Activated T-helper 17 cell treated with anti-CD3 and anti-CD28 coated beads, Interleukin-2, amount 50 U/mL, for 72 hours (primary cell): ENCODE results near the gene FEN1. TPM values are rescaled to one million over a fixed set of nuclear protein-coding genes. Genes with fewer than 3 reads are reported as not detected.

Source experiments
- ATAC-seq: fragments of 150-1000 bp; cut with Tn5 transposase; replicated peaks from 2 replicates; pipeline ENCODE4 v1.10.0; 2021; ENCODE audit warnings: mild to moderate bottlenecking, moderate library complexity
- H3K27ac Mint-ChIP-seq: one replicate; pipeline ENCODE4 v1.8.0; 2022; ENCODE audit warnings: mixed read lengths
- H3K27me3 Mint-ChIP-seq: one replicate; pipeline ENCODE4 v1.8.0; 2022; ENCODE audit warnings: mixed read lengths
- H3K36me3 Mint-ChIP-seq: one replicate; pipeline ENCODE4 v1.8.0; 2022; ENCODE audit warnings: low read depth, mild to moderate bottlenecking, mixed read lengths
- H3K4me1 Mint-ChIP-seq: one replicate; pipeline ENCODE4 v1.8.0; 2022; ENCODE audit warnings: mixed read lengths
- H3K4me3 Mint-ChIP-seq: one replicate; pipeline ENCODE4 v1.8.0; 2022; ENCODE audit warnings: mild to moderate bottlenecking, mixed read lengths
- H3K9me3 Mint-ChIP-seq: one replicate; pipeline ENCODE4 v1.8.0; 2022; ENCODE audit warnings: mixed read lengths
- total RNA-seq, 2 donors: library from RNA; stranded (reverse); gene quantifications; one replicate each; pipeline ENCODE4 v1.2.3, GENCODE V29; 2022

The FEN1 gene
- total RNA-seq, 2 donors from 2014 or later = 72.6 to 133 TPM

DNA sequence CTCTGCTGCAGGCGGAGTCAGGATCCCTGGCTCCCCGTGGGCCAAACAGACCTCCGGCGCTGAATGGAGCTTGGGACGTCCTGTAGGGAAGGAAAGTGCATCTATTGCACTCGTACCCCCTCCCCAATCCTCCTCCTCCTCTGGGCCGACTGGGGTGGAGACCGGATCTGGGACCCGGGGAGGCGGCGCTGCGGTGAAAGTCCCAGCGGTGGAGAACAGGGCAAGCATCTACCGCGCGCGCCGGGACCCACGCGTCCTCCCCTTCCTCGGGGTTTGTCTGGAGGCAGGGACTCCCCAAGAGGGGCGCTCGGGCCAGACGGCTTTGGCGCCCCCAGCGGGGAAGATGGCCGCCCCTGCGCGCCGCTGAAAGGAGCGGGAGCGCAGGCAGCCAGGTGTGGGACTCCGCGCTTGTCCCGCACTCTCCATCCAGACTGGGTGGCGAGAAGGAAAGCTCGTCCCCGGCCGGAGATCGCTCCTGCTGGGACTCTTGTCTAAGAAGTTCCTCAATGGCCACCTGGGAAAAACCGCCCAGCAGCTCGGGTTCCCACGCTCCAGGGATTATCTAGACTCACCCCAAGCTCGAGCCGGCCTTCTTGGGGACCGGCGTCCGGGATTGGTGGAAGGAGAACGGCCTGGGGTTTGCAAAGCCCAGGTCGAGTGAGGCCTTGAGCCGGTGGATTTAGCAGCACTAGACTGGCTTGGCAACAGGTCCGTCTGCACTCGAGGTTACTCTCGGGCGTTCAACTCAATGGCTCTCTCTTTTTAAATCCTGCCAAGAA lies 36.1 kb downstream of the FEN1 start:
- peak overlapping the region; percentile 77 for H3K4me3 Mint-ChIP-seq
- peak overlapping the region; percentile 43 for H3K27ac Mint-ChIP-seq
- no peaks in the 10 kb centered on the region for H3K36me3 Mint-ChIP-seq
- peak; percentile 23 for ATAC-seq
- no peaks in the 10 kb centered on the region for H3K9me3 Mint-ChIP-seq
- peaks cover 15% of the 10 kb centered on the region for H3K4me1 Mint-ChIP-seq
- H3K27me3 Mint-ChIP-seq = no peaks in the 10 kb centered on the region

DNA sequence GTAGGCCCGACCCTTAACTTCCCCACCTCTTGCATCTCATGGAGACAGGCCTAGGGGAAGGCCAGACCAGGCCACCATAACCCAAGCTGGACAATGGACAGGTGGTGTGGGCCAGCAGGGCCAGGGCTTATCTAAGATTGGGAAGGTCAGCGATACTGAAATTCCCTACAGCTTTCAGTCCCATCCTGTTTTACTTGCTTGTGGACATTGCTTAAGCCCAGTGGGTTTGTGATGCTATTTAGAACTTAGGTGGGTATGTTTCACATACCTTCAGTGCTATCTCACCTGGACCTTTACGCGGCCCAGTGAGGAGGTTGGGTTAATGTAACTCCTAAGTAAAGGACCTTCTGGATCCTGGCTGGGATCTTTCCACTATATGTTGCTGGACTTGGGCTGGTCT lies 37.1 kb downstream of the FEN1 start:
- Mint-ChIP-seq H3K9me3 (no peaks in the 10 kb centered on the region), H3K4me3 (peak overlapping the region; percentile 77), H3K27me3 (no peaks in the 10 kb centered on the region), H3K27ac (no peak overlapping the region), H3K4me1 (peaks cover 19% of the 10 kb centered on the region), H3K36me3 (no peaks in the 10 kb centered on the region)
- ATAC-seq = no peak

DNA sequence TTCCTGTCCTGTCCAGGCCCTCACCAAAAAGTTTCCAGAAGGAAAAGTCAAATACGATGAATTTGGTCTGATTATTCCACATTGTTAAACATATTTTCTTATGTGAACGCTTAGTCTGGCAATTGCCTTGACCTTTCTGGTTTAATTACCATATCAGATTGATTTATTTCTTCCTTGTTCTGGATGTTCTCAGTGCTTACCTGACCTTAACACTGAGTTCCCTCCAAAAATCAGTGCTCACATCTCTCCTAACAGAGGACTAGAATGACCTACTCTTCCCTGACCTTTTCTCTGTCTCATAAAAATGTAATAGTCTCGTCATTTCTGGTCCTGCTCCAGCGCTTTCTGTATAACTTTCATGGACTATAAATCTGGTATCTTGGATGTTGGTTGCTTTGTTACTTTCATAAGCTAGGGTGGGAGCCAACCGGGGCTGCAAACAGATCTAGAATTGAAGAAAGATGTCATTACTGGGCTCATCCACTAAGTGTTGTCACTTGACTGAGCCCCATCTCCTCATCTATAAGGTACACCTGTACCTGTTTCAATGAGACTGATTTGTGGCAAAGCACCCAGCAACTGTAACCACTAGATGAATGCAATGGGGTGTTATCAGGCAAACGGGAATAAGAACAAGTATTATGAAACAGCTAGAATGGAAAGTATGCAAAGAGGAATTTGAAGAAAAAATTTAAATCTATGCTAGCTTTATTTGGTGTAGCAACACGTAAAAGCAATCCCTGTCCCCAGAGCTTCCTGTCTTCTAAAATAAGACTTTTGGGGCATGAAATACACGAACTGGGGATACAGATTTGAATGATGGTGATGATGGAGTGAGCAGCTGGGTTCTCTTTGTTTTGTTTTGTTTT lies 37.8 kb downstream of the FEN1 start:
- H3K27me3 Mint-ChIP-seq = no peaks in the 10 kb centered on the region
- H3K36me3 Mint-ChIP-seq = no peaks in the 10 kb centered on the region
- H3K4me3 Mint-ChIP-seq = peak overlapping the region; percentile 77
- H3K4me1 Mint-ChIP-seq = peaks cover 19% of the 10 kb centered on the region
- no peaks in the 10 kb centered on the region for H3K9me3 Mint-ChIP-seq
- no peak overlapping the region for H3K27ac Mint-ChIP-seq
- ATAC-seq = no peak

DNA sequence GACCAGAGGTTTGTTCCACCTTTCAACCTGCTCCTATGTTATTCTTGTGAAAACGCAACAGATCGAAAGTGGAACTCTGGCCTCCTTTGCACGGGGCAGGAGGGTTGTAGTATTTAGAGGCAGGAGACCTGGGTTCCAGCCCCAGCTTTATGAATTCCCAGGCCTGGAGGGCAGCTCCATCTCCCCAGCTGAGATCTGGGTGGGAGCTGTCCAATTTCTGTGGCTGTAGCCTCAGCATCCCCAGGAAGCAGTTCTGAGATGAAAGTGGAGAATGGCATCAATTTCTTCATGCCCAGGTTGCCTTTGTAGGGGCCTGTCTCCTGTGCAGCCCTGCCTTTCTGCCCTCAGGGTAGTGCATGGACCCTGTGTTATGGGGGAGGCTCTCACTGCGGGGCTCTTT lies 39.5 kb downstream of the FEN1 start:
- no peaks in the 10 kb centered on the region for H3K9me3 Mint-ChIP-seq
- H3K27me3 Mint-ChIP-seq = no peaks in the 10 kb centered on the region
- ATAC-seq = no peak
- no peaks in the 10 kb centered on the region for H3K36me3 Mint-ChIP-seq
- peak overlapping the region; percentile 11 for H3K4me3 Mint-ChIP-seq
- peaks cover 19% of the 10 kb centered on the region for H3K4me1 Mint-ChIP-seq
- H3K27ac Mint-ChIP-seq = no peak overlapping the region

DNA sequence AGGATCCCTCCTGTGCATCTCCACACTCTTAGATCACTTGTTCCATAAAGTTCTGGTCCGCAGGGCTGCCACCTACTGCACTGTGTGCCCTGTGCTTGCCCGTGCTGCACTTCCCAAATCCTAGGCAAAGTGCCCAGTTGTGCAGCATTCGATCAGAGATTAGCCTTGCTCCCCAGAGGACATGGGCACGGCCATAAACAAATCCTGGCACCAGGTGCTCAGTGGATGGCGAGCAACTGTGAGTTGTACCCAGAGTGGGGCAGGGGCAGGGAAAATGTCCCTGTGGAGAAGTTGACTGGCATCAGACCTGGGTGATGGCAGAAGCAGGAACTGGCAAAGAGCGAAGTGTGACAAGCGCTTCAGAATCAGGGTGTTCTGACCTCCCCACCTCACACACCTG lies 40.0 kb downstream of the FEN1 start:
- H3K27ac Mint-ChIP-seq = peak overlapping the region; percentile 93
- no peaks in the 10 kb centered on the region for H3K9me3 Mint-ChIP-seq
- no peaks in the 10 kb centered on the region for H3K36me3 Mint-ChIP-seq
- ATAC-seq = no peak
- peak overlapping the region; percentile 81 for H3K4me3 Mint-ChIP-seq
- peaks cover 19% of the 10 kb centered on the region for H3K4me1 Mint-ChIP-seq
- H3K27me3 Mint-ChIP-seq = no peaks in the 10 kb centered on the region

DNA sequence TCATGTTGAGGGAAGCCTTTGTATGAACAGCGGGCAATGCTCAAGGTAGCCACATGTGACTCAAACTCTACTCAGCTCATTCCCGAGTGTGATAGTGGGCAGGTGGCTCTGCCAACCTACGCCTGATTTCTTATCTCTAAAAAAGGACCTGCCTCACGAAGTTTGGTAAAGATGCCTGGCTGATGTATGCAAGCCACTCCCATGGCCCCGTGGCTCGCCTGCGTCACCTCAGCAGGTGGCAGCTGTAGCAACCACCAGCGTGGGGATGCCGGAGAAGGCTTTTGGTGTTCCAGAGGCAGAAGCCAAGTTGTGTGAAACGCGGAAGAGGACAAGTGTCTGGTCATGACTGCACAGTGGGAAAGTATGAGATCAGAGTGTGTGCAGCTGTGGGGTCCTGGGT lies 40.8 kb downstream of the FEN1 start:
- no peaks in the 10 kb centered on the region for H3K36me3 Mint-ChIP-seq
- H3K4me3 Mint-ChIP-seq = peak overlapping the region; percentile 81
- H3K27me3 Mint-ChIP-seq = no peaks in the 10 kb centered on the region
- peaks cover 19% of the 10 kb centered on the region for H3K4me1 Mint-ChIP-seq
- no peaks in the 10 kb centered on the region for H3K9me3 Mint-ChIP-seq
- H3K27ac Mint-ChIP-seq = peak overlapping the region; percentile 93
- peak; percentile 56 for ATAC-seq

DNA sequence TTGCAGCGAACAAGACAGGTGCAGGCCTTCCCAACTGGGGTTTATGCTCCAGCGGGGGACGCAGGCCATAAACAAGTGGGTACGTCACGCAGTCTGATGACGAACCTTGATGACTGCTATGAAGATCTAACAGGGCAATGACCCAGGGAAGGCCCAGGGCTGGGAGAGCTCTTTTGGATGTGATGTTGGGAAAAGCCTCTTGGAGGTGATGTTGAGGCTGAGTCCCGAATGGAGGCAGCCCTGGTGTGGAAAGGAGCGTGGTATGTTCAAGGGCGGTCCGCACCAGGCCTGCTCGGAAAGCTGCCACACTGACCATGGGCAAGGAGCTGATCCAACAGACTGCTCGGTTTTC lies 41.2 kb downstream of the FEN1 start:
- Mint-ChIP-seq H3K9me3 (no peaks in the 10 kb centered on the region), H3K36me3 (peaks cover 3% of the 10 kb centered on the region), H3K27me3 (no peaks in the 10 kb centered on the region), H3K27ac (peak overlapping the region; percentile 93), H3K4me3 (peak overlapping the region; percentile 81), H3K4me1 (peaks cover 19% of the 10 kb centered on the region)
- no peak for ATAC-seq

DNA sequence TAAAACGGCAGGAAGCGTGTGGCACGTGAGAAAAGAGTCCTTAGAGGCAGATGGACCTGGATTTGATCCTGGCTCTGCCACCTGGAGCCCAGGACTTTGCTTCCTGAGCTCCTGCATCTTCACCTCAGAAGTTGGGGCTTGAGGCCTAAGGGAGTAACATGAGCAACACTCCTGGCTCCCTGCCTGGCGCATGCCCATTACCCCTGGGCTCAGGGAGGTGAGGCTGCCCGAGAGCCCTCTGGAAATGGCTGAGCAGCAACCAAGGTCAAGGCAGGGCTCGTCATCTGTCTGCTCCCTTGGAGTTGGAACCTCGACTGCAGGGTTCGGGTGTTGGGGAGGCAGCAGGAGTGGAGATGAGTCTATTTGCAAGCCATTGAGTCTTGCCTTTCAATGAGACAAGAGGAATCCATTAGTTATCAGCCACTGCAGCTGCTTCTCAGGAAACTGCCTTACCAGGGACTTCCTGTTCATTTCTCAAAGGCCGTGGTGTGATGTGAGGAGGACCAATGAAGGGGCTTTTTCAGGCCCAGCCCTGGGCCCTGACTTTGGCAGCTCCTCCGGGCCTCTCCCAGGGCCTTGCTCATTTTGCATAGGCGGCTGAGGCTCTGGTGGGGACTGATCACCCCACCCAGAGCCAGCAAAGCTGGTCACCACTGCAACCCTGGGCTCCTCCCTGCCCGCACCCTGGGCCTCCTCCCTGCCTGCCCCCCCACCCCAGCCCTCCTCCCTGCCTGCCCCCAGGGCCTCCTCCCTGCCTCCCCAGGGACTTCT lies 41.8 kb downstream of the FEN1 start:
- peak overlapping the region; percentile 81 for H3K4me3 Mint-ChIP-seq

DNA sequence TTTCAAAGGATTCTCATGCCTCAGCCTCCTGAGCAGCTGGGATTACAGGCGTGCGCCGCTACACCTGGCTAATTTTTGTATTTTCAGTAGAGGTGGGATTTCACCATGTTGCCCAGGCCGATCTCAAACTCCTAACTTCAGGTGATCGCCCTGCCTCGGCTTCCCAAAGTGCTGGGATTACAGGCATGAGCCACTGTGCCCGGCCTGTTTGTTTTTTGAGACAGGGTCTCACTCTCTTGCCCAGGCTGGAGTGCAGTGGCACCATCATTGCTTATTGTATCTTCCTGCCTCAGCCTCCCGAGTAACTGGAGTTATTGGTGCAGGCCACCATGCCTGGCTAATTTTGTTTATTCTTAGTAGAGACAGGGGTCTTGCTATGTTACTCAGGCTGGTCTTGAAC lies 43.5 kb downstream of the FEN1 start:
- no peak for ATAC-seq
- Mint-ChIP-seq H3K4me3 (no peak overlapping the region), H3K9me3 (no peaks in the 10 kb centered on the region), H3K36me3 (peaks cover 26% of the 10 kb centered on the region), H3K27ac (no peak overlapping the region), H3K27me3 (no peaks in the 10 kb centered on the region), H3K4me1 (peaks cover 11% of the 10 kb centered on the region)

More for the DNA sequence above, 41.8 kb downstream of the FEN1 start:
- Mint-ChIP-seq H3K27me3 (no peaks in the 10 kb centered on the region), H3K36me3 (peaks cover 8% of the 10 kb centered on the region), H3K27ac (peak overlapping the region; percentile 93), H3K9me3 (no peaks in the 10 kb centered on the region), H3K4me1 (peaks cover 19% of the 10 kb centered on the region)
- peak; percentile 87 for ATAC-seq

DNA sequence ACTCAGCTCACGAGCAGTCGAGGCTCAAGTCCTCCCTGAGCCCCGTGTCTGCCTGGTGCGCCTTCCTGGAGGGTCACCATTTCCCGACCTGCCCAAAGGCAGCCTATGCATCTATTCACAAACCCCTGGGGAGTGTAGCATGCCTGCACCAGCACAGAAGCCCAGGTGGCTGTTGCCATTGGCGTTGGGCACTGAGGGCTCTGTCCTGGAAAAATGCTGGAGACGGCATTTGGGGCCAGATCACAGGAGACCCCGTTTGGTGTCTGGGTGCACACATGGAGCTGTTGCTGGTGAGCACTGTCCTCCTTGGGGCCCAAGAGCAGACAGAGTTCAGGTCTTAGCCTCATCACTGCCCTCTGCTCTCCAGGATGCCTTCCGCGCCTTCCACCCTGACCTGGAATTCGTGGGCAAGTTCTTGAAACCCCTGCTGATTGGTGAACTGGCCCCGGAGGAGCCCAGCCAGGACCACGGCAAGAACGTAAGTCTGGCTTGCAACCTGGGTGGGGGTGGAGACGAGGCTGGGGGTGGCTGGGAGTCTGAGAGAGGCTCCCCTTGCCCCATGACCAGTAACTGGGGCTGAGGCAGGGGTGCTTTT lies 44.8 kb downstream of the FEN1 start:
- H3K27ac Mint-ChIP-seq = no peak overlapping the region

DNA sequence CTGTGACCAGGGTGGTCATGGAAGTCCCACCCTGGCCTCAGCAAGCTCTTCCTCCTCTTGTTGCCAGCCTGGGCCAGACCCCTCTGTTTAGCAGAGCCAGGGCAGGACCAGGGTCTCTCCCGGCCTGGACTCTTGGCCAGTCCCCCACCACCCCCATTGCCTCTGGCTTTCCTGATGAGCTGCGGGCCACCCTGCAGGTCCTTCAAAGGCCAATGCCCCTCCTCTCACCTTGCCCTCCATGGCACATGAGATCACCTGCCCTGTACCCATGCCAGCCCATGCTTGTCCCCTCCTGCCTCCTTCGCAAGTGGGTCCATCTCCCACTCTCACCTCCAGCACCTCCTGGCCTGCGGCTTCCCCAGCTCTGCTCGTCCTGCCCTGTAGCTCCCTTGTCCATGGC lies 45.8 kb downstream of the FEN1 start:
- H3K9me3 Mint-ChIP-seq = no peaks in the 10 kb centered on the region
- no peak overlapping the region for H3K27ac Mint-ChIP-seq
- H3K36me3 Mint-ChIP-seq = peaks cover 40% of the 10 kb centered on the region
- no peak for ATAC-seq
- H3K4me1 Mint-ChIP-seq = peaks cover 7% of the 10 kb centered on the region
- H3K27me3 Mint-ChIP-seq = no peaks in the 10 kb centered on the region
- no peak overlapping the region for H3K4me3 Mint-ChIP-seq

More for the DNA sequence above, 44.8 kb downstream of the FEN1 start:
- Mint-ChIP-seq H3K36me3 (peaks cover 39% of the 10 kb centered on the region), H3K4me1 (peaks cover 11% of the 10 kb centered on the region), H3K9me3 (no peaks in the 10 kb centered on the region), H3K27me3 (no peaks in the 10 kb centered on the region), H3K4me3 (no peak overlapping the region)
- ATAC-seq = no peak

DNA sequence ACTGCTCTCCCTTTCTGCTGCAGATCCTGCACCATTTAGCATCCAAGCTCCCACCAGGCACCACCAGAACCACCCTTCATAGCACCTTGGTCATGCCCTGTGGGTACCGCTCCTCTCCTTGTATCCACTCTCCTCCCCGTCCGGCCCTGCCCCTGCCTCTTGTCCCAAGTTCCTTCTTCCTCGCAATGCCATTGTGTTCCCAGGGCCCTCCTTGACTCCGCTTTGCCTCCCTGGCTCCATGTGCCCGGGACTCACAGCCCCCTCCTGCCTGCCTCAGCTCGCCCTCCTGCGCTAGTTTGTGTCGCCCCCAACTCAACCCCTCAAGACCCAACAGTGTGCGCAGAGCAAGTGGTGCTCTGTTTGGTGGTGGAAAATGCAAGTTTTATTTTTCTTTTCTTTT lies 46.2 kb downstream of the FEN1 start:
- H3K27ac Mint-ChIP-seq = no peak overlapping the region
- no peak overlapping the region for H3K4me3 Mint-ChIP-seq
- H3K36me3 Mint-ChIP-seq = peaks cover 40% of the 10 kb centered on the region

DNA sequence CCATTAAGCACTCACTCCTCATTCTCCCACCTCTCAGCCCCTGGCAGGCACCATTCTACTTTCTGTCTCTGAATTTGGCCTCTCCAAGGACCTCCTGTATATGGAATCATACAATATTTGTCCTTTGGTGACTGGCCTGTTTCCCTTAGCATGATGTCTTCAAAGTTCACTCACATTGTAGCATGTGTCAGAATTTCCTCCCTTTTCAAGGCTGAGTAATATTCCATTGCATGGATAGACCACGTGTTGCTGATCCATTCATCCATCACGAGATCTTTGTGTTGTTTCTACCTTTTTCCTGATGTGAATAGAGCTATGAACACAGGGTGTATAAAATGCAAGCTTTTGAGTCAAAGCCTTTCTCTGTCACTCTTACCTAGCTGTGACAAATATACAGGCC lies 47.0 kb downstream of the FEN1 start:
- no peak for ATAC-seq
- Mint-ChIP-seq H3K27me3 (no peaks in the 10 kb centered on the region), H3K27ac (no peak overlapping the region), H3K9me3 (no peaks in the 10 kb centered on the region), H3K36me3 (peaks cover 40% of the 10 kb centered on the region), H3K4me3 (no peak overlapping the region), H3K4me1 (no peaks in the 10 kb centered on the region)

More for the DNA sequence above, 46.2 kb downstream of the FEN1 start:
- ATAC-seq = no peak
- H3K4me1 Mint-ChIP-seq = peaks cover 3% of the 10 kb centered on the region
- H3K27me3 Mint-ChIP-seq = no peaks in the 10 kb centered on the region
- H3K9me3 Mint-ChIP-seq = no peaks in the 10 kb centered on the region

DNA sequence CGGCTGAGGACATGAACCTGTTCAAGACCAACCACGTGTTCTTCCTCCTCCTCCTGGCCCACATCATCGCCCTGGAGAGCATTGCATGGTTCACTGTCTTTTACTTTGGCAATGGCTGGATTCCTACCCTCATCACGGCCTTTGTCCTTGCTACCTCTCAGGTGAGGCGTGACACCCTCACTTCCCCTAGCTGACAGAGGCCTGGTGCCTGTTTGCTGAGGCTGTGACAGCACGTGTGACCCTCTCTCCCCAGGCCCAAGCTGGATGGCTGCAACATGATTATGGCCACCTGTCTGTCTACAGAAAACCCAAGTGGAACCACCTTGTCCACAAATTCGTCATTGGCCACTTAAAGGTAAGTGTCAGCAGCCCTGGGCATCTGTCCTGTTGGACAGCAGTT lies 47.7 kb downstream of the FEN1 start:
- Mint-ChIP-seq H3K4me1 (no peaks in the 10 kb centered on the region), H3K36me3 (peaks cover 45% of the 10 kb centered on the region), H3K9me3 (no peaks in the 10 kb centered on the region), H3K4me3 (no peak overlapping the region), H3K27me3 (no peaks in the 10 kb centered on the region), H3K27ac (no peak overlapping the region)
- no peak for ATAC-seq
